HG03575 (cell line): ENCODE data around the gene DAAM2.

Experiments used
- ATAC-seq: cut with Tn5 transposase; IDR thresholded peaks from one replicate; pipeline ENCODE4 v1.9.1; 2021; ENCODE audit not compliant: unreplicated experiment, insufficient number of reproducible peaks, low FRiP score; ENCODE audit errors: extremely low read depth

Gene DAAM2

GRCh38 chr6:39812496-39812852, 20.3 kb downstream of the DAAM2 start:
- no peak for ATAC-seq

DNA sequence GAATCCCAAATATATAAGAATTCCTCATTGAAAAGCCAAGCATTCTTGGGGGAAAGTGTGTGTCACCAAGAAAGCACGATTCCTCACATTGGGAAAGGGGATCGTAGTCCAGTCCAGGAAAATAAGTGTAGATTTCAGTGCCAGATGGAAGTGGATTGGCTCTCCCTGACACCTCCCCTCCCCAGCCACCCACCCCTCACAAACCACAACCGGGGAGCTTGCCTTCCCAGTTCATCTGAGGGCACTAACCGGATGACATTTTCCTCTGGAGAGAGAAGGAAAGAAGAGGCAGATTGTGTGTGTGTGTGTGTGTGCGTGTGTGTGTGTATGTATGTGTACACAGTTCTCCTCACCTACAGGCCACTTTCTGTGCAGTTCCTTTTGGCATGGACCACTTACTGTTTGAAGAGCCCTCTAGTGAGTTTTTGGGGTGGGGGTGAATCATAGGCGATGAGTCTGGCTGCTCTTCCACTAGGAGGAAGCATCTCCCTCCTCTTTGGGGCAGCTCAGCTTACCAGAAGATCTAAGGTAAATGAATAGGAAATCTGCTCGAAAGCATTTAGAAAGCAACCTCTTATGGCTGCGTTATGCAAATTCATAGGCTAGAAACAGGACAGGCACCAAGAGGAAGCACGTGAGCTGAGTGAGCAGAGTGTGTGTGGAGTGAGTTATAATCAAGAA, 20.8 kb downstream of the DAAM2 start:
- ATAC-seq = no peak

- ATAC-seq = no peak
Observed at GRCh38 chr6:39814236-39814635, 22.1 kb downstream of the DAAM2 start.

- ATAC-seq = no peak
Observed at GRCh38 chr6:39815356-39815755, 23.2 kb downstream of the DAAM2 start.

- ATAC-seq = no peak
Observed at GRCh38 chr6:39816747-39817146, 24.6 kb downstream of the DAAM2 start.

GRCh38 chr6:39818695-39819094, 26.5 kb downstream of the DAAM2 start:
- ATAC-seq = no peak

GRCh38 chr6:39819228-39819627, 27.1 kb downstream of the DAAM2 start:
- ATAC-seq = no peak

- no peak for ATAC-seq
Observed at GRCh38 chr6:39819676-39820075, 27.5 kb downstream of the DAAM2 start.

- no peak for ATAC-seq
Observed at GRCh38 chr6:39820553-39820952, 28.4 kb downstream of the DAAM2 start.

DNA sequence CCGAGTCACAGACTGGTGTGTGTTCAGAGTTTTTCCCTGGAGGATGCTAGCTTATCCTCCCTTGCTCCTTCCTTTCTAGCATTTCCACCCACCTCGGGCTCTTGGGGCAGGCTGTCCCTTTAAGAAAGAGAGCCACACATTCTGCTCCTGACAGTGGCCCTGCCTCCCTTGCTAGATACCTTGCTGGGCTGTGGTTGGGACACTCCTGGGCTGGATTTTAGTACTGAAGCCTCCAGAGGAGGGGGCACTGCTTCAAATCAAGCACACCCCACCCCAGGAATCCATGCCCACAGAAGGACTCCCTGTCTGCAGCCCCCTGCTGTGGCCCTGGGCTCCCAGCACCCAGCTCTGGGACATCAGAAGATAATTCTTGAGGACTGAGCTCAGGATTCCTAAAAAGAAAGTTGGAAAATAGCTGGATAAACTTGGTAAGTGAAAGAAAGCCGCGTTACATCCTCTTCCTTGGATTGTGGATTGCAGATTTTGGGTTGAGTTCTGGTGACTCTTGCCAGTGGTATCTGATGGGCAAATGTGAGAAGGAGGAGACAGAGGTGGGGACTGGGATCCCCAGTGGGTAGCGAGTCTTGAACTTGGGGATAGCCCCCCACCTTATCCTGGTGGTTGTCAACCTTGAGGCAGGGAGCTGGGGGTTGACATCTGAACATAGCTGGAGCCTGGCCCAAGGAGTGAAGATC, 29.0 kb downstream of the DAAM2 start:
- no peak for ATAC-seq

DNA sequence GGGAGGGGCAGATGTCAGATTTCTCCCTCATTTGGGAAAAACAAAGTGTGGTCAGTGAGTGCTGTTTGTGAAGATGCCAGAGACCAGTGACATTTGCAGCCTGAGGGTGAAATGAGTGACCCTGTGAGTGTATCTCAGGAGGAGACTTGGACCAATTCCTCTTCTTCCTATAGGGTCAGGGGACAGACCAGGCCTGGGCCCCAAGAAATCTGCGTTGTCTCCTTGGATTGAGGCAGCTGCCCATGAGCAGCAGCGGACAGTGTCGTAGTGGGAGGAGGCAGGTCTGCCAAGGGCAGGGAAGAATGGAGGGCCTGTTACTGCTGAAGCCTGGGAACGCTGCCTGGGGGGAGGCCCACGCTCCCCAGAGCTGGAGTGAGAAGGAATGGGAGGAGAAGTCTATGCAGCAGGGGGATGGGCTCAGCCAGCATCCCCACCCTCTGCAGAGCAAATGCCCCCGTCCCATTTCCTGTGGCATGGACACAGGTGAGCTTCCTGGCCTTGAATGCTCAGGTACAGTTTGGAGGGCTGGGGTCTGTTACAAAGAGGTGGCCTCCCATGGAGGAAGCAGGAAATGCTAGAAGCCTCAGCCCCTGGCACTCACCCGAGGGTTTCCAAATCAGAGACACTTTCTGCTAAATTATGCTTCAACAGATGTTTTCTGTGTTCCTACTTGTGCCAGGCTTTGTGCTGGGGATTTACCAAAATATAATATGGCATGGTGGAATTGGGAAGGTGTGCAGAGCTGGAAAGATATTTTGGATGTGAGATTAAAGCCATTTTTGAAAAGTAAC, 29.8 kb downstream of the DAAM2 start:
- ATAC-seq = no peak

DNA sequence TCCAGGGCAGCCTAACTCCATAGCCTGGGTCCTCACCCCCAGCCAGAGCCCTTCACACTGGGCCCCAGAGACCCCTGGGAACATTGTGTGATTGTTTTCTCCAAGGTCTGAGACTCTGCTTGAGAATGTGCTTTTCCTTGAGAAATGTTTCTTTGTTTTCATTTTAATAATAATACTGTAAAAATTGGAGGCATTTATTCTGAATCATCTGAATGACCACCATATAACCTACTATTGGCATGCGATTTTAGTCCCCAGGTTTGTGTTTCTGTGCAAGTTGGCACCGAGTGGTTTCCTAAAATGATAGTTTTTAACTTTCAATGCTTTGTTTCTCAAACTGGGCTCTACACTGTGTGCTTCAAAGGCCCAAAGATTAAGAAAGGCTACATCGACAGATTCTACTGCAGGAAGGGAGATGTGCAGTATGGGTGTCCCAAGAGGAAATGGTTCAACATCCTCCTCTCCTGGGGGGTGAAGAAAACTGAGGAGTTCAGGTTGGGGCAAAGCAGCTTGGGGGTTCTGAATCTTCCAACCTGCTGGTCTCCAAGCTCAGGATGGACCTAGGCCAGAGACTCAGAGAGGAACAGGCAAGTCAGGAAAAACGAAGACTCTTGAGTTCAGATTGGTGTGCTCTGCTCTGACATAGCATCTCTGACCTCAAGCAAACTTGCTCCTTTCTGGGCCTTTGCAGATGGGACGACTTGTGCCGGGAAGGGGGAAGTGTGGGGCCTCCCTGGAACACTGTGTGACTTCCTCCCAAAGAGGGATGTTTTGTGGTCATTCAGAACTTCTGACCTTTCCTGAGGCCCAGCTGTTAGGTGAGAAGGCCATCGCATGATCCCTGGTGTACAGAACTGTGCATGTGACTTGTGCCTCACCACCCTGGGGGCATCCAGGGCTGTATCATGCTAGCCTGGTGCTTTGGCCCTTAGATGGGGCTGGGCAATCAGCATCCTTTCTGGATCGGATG, 31.0 kb downstream of the DAAM2 start:
- no peak for ATAC-seq

- no peak for ATAC-seq
Observed at GRCh38 chr6:39824030-39824926, 32.1 kb downstream of the DAAM2 start.

GRCh38 chr6:39829331-39829730, 37.2 kb downstream of the DAAM2 start:
- ATAC-seq = no peak

DNA sequence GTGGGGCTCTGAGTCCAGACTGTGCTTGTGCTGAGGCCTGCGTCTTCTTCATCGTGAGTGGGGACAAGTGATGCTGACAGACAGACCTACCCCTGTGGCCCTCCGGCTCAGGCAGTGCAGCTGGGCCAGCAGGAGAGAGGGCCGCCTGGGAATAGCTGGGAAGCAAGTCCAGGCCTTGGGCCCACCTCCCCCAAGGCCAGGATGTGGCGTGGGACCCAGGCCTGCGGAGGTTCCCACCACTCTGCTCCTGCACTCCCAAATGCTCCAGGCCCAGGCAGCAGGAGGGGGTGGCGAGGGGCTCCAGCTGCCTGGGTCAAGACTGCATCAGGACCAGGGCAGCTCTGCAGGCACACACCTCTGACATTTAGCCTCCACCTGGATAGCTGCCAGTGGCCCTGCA, 38.3 kb downstream of the DAAM2 start:
- no peak for ATAC-seq

- no peak for ATAC-seq
Observed at GRCh38 chr6:39831701-39832100, 39.5 kb downstream of the DAAM2 start.

DNA sequence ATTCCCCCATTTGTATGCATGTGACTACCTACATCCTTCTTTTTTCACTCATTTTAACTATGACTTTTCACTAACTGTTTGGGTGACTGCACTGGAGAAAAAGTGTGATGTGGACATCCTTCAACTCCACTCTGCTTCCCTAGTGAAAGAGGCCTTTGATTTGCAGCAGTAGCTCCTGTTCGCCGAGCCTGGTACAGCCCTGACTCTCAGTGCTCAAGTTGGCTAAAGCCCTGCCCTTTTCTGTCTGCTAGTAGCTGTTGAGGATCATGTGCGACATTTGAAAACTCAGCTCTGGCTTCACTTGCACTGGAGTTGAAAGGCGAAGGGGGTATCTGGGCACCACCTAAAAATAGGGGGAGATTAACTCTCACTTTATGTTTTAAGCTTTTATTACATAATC, 42.1 kb downstream of the DAAM2 start:
- no peak for ATAC-seq

DNA sequence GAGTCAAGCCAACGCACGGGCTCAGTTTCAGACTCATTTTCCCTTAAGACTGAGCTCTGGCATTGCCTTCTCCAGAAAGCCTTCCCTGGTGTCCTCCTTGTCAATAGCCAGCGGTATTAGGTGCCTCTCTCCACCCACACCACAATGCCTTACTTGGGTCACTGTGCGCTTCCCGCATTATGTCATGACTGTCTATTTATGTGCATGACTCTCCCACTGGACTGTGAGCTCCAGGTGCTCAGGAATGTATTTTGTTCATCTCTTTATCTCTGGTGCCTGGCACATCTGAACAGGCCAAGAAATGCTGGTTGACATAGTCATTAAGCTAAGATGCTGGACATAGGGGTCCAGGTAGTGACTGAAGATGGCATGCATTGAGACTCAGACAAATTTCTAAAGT, 42.7 kb downstream of the DAAM2 start:
- no peak for ATAC-seq
